Measurements from ENCODE around the gene PI4KA.

DNA sequence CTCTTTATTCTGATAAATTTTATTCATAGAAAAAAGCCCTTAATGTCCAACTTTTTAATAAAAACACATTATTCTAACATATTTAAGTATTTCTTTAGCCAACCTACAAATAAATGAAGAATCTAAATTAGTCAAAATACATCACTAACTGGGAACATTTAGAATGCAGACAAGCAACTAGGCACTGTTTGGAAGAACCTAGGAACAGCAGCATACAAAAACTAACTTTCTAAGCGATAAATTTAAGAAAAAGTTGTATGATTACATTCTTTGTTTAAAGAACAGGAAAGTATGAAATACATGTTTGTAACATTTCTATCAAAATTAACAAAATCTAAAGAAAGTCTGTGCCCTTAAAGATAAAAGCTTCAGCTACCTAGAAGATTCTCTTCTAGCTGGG lies 35.3 kb downstream of the PI4KA start:
- no peak for TF ChIP-seq POLR2AphosphoS5 (IDR thresholded peaks at IDR 0.05)
- TF ChIP-seq, protein P1, sequence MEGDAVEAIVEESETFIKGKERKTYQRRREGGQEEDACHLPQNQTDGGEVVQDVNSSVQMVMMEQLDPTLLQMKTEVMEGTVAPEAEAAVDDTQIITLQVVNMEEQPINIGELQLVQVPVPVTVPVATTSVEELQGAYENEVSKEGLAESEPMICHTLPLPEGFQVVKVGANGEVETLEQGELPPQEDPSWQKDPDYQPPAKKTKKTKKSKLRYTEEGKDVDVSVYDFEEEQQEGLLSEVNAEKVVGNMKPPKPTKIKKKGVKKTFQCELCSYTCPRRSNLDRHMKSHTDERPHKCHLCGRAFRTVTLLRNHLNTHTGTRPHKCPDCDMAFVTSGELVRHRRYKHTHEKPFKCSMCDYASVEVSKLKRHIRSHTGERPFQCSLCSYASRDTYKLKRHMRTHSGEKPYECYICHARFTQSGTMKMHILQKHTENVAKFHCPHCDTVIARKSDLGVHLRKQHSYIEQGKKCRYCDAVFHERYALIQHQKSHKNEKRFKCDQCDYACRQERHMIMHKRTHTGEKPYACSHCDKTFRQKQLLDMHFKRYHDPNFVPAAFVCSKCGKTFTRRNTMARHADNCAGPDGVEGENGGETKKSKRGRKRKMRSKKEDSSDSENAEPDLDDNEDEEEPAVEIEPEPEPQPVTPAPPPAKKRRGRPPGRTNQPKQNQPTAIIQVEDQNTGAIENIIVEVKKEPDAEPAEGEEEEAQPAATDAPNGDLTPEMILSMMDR (IDR thresholded peaks at IDR 0.05), result no peak

Measured in breast epithelium (tissue), 3 donors.